GM15510 (cell line): ENCODE measurements around the gene NDUFB10.

ENCODE experiments used
- POLR2A ChIP-seq: IDR thresholded peaks from 3 replicates; pipeline ENCODE4 v1.6.1; 2011; ENCODE audit warnings: borderline replicate concordance; ENCODE audit not compliant: insufficient read length; ENCODE audit errors: extremely low read depth

The NDUFB10 gene

DNA sequence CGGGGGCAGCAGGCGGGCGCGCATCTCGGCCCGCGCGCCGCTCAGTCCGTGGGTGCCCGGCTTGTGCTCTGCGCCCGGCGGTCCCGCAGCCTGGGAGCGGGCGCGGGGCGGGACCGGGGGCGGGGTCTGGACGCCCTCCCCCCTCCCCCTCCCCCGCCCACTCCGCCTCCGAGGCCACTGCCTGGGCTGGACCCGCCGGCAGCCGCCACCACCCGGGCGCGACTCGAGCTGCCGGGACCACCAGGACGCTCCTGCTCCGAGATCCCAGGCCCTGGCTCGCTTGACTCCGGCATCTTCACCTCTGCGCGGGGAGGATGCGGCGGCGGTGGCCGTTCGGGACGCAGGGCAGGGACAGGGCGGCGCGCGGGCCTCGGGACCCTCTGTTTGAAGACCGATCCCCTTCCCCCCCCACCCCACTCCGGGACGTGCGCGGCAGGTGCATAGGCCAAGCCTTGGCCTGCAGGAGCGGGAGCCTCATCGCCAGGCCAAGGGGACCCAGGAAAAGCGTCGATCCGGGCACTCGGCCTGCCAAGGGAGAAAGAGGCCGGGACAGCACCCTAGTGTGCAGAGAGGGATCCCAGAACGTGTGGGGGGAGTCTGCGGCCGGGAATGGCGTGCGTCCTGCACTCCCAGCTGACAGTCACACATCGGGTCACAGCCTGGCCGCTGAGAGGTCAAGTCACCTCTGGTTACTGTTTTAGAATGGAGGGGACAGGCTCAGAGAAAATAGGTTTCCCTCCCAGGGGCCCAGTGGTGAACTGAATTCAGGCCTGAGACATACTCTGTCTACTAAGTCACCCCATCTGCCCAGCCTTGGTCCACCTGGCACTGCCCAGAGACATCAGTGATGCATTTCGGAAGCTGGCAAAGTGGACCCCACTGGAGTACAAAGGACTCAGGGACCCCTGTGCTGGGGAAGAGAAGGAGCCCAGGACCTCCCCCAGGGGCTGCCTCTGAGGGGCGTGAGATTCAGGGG, 40.7 kb upstream of the NDUFB10 start, which contains the start of gene HS3ST6:
Gene HS3ST6, minus strand, starts transcription at position 65 of the 976 bp plus-strand sequence. CDS start 92 bp downstream, outside the sequence.
- no peak for TF ChIP-seq POLR2A

DNA sequence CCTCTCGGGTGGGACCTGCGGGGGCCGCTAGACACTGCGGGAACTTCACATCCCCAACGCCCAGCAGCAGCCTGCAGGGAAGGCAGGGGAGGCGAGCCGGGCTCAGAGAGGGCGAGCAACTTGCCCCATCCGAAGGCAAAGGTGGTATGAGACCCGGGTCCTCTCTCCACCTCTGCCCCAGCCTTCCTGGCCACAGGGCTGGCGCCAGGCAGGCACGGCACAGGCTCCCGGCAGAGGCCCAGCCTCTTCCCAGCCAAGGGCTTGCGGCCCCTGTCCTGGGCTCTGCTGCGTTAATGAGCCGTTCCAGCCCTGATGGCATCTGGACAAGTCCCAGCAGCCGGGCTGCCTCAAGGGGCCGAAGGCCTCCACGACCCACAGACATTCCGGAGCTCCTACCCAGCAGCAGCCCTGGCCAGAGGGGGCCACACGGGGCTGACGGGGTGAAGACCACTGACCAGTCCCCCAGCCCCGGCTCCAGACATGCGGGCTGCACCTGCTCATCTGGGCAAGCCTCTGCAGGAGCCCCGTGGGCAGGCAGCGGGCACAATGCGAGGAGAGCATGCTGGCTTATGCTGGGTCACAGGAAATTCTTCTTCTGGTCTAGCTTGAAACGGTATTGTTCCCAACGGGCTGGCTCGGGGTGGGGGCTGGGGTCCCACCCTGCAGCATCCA, 39.9 kb upstream of the NDUFB10 start:
- no peak for TF ChIP-seq POLR2A

DNA sequence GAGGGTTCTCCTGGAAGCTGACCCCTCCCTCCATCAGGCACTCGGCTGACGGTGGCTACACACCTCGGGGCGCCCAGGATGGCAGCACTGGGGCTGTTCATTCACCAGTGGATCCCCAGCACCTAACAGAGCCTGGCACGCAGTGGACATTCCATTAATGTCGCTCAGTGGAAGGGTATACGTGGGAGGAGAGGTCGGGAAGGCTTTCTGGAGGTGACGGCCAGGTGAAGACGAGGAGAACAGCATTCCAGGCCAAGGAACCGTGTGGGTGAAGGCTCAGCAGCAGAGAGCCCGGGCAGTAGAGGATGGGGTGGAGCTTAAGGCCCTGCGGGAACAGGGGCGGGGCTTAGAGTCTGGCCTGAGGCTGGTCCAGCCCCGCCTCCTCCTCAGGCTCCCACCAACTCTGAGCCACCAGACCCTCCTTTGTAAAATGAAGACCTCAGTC, 38.6 kb upstream of the NDUFB10 start:
- no peak for TF ChIP-seq POLR2A

DNA sequence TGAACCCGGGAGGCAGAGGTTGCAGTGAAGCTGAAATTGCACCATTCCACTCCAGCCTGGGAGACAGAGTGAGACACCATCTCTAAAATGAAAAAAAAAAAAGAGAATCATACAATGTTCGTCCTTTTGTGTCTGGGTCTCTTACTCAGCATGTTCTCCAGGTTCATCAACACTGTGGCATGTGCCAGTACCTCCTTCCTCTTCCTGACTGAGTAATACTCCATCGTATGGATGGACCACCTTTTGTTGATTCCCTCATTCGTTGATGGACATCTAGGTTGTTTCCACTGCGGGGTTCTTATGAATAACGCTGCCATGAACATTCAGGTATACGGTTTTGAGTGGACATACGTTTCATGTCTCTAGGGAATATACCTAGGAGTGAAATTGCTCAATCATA, 37.0 kb upstream of the NDUFB10 start:
- TF ChIP-seq POLR2A = no peak

DNA sequence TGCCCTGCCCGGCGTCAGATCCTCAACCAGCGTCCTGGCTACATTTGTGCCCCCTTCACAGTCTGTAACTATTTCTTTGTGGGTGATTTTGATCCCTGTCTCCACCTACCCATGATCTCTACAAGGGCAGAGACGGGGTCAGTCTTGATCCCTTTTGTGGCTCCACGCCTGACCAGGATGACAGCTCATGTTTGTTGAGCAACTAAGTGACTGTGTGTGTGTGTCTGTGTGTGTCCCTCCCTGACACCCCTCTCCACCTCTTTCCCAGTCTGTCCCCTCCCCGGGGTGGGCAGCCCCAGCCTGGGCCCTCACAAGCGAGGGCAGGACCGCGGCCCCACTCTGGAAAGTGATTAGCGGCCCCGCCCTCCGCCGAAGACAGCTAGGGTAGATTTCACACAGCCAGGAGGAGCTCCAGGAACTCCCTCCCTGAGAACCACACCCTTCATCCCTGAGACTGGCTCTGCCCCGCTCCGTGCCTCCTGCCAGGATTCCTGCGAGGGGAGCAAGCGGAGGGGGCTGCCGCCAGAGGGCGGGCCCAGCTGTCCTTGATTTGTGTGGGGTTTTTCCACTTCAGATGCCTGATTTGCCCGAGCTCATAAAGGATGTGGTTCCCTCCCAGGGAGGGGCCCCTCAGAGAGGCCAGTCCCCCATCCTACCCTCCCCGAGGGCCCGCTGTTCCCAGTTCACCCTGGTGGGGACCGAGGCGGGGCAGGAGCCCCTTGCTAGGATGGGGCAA, 35.9 kb upstream of the NDUFB10 start:
- no peak for TF ChIP-seq POLR2A

DNA sequence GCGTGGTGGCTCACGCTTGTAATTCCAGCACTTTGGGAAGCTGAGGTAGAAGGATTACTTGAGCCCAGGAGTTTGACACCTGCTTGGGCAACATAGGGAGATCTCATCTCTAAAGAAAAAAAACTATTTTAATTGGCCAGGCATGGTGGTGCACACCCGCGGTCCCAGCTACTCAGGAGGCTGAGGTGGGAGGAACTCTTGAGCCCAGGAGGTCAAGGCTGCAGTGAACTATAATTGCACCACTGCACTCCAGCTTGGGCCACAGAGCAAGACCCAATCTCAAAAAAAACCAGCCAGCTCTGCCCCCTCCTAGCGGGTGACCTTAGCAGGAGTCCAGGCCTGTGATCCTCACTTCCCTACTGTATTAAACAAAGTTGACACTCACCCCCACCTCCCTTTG, 35.2 kb upstream of the NDUFB10 start:
- no peak for TF ChIP-seq POLR2A

DNA sequence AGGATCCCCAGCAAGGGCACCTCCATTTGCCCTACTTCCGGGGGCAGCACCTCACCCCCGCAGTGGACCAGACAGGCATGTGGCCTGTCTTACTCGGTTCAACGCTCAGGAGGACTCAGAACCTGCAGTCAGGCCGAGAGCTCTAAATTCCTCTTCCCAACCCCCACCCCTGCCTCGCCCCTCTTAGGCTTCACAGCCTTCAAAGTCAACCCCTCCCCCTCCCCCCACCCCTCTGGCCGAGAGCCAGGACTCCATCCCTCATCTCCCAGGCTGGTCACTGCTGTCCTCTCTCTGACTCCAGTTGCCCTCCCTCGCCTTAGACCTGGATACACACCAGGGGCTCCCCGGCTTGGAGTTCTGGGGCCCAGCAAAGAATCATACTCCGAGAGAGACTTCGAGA, 33.1 kb upstream of the NDUFB10 start:
- no peak for TF ChIP-seq POLR2A

DNA sequence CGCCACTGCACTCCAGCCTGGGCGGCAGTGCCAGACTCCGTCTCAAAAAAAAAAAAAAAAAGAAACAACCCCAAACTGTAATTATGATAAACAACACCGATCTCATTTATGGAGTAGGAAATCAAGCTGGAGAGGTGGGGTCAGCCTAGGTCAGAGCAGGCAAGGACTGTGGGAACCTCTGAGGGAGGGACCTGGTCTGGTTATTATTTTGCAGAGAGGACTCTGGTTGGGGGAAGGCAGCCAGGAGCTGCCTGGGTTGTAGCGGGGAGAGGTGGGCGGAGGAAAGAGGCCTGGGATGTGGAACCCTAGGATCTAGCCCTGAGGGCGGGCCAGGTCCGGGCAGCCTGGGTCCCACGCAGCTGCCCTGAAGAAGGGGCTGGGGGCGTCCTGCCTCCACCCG, 30.2 kb upstream of the NDUFB10 start:
- no peak for TF ChIP-seq POLR2A

DNA sequence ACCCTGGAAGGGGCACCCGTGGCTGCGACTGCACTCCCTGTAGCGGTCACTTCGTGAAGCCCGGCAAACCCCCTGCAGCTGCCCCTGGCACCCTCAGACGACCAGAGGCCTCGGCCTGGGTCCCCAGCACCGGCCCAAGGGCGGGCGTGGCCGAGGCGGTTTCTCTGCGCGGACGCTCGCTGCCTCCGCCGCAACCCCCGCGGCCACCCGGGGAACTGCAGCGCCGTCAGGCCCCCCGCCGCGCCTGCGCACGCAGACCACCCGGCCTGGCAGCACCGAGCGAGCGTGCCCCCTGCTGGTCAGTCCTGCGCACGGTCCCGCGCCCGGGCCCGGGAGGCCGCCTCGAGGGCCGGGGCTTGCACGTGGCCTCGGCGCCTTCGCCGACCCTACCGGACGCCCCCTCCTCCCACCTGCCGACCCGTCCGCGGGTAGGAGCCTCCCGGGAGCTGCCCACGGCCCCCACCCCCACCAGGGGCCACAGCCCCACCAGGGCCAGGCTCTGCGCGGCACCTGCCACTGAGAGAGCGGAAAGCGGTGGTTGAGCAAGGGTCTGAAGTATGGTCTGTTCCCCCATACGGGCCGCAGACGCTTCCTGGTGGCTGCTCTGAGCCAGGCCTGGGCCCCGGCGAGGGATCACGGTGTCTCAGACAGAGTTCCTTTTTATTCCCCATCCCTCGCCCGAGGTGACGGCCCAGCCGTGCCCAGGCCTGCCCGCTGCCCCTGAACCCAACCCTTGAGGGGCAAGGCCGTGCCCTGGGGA, 29.6 kb upstream of the NDUFB10 start:
- peak; percentile 32 for TF ChIP-seq POLR2A

DNA sequence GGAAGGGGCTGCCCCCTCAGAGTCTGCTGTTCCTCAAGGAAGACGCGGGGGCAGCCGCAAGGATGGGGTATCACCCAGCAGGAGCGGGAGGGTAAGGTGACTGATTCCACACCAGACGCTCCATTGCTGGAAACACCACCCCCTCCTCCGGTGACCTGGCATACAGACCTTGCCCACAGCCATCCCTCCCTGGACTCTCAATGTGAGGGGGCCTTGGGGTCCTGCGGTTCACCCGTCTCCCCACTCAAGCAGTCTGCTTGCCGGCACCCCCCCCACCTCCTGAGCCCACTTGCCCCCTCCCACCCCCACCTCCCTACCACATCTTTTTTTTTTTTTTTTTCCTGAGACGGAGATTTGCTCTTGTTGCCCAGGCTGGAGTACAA, 29.0 kb upstream of the NDUFB10 start:
- TF ChIP-seq POLR2A = no peak

DNA sequence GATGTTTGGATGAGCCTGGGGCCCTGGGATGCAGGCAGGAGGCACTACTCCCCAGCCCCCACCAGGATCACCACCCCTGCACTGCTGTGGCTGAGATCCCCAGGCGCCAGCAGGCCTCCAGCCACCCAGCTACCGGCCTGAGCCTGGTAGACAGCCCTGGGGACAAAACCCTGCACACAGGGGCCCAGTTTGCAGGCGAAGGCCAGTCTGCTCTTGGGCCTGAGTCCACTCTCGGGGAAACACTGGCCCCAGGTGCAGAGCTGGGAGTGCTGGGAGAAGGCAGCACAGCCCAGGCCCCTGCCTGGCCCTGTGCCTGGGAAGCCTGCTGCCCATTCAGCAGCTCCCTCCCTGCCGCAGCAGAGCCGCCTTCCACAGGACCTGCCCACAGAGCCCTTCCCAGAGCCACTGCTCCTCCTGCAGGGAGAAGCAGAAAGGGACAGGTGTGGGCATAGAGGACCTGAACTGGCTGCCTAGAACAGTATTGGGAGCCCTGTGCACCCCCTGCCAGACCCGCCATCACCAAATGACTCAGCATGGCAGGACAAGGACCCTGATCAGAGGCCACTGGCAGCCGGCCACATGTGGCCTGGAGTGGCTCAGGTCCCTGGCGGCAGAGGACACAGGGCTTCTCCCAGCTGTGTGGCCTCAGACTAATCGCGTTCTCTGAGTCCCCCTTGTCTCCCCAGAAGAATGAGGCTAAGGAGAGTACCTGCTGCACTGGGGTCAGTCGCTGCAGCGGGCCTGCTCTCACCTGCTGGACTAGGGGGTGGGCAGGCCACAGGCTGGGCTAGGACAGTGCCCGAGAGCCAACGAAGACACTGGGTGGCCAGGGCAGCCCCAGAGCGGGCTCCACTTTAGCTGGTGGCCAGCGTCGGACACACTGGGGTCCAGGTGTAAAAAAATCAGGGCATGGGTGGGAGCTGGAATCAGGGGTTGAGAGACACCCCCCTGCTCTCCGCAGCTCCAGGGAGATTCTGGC, 27.0 kb upstream of the NDUFB10 start:
- TF ChIP-seq POLR2A = no peak

DNA sequence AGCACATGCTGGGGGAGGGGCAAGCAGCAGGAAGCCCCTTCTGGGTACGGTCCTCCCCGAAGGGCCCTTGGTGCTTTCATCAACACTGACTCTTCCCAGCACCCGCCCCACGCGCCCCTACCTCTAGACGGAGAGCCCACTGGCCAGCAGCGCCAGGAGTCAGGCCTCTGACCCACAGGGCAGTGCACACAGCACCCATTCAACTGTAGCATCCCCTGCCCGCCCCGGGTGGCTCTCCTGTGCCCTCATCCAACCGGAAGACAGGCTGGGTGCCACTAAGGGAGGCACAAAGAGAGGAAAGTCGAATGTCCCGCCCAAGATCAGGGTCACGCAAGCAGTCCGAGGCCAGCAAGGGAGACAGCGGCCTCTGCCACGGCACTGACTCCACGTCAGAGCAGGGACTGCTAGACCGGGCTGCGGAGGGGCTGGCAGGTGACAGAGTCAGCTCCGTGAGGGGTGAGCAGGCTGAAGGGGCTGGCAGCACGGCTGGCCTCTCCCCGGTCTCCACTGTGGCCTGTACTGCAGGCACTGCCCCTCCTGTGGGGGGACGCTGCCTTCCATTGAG, 26.2 kb upstream of the NDUFB10 start:
- no peak for TF ChIP-seq POLR2A
